GM12872 (cell line): ENCODE measurements around the gene TSPAN5.

Experiments used
- TF ChIP-seq, protein P1 (sequence below): IDR thresholded peaks from 3 replicates; pipeline ENCODE4 v1.5.1; 2011; ENCODE audit warnings: low read depth, mild to moderate bottlenecking, low read length, moderate library complexity; ENCODE audit not compliant: insufficient read depth

Gene TSPAN5

DNA sequence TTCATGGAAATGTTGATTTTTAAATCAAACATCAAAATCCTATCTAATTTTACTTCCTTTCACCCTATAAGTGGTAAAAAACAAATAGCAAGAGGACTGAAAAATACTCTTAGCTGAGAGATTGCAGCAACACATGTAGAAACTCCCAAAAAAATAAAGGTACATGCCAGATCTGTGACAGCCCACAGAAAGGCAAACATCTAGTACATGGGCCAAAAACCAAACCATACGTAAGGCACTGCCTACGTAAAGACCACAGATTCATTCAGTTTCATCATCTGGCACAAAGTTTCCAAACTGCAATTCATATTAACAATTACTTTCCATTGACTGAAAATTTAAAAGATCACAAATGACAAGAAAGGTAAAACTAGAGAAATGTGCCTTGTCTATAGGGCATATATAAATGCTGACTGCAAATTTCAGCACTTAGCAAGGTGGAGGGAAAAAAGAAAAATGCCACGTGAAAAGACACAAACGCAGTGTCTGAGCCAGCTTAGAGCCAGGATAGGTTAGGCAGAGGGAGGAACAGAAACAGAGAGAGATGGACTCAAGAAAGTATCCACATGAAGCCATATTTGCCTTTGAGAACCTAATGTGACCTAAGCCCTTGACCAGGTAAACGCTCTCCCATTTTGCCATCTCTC, 88.1 kb downstream of the TSPAN5 start:
- TF ChIP-seq, protein P1, sequence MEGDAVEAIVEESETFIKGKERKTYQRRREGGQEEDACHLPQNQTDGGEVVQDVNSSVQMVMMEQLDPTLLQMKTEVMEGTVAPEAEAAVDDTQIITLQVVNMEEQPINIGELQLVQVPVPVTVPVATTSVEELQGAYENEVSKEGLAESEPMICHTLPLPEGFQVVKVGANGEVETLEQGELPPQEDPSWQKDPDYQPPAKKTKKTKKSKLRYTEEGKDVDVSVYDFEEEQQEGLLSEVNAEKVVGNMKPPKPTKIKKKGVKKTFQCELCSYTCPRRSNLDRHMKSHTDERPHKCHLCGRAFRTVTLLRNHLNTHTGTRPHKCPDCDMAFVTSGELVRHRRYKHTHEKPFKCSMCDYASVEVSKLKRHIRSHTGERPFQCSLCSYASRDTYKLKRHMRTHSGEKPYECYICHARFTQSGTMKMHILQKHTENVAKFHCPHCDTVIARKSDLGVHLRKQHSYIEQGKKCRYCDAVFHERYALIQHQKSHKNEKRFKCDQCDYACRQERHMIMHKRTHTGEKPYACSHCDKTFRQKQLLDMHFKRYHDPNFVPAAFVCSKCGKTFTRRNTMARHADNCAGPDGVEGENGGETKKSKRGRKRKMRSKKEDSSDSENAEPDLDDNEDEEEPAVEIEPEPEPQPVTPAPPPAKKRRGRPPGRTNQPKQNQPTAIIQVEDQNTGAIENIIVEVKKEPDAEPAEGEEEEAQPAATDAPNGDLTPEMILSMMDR: no peak

DNA sequence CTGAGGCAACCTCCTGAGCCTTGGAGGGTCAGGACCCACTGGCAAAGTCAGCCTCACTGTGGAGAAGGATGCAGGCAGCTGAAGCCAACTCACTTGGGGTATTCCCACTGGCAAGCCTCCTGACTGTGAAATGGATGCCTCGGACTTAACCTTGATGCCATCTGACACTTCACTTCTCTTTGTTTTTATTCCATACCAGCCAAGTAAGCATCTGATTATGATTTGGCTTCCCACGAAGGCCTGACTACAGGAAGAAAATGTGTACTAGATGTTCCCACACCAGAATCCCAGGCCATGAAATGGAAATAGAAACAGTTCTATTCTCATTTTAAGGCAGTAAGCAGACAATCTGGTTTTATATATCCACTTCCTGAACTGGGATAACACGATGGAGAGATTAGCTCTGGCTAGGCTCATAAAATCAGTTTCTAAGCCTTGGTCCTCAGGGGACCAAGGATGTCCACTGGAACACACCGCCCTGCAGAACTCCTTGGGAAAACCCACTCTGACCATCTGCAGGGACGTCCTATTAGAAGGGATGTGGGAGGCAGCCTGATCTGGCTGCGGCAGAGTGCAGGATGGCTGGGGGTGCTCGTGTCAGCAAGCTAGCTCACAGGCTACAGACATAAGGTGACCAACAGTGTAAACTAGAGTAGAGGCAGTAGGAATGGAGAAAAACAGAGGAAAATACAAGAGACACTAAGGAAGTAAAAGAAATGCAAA, 89.3 kb downstream of the TSPAN5 start:
- TF ChIP-seq, protein P1: no peak

DNA sequence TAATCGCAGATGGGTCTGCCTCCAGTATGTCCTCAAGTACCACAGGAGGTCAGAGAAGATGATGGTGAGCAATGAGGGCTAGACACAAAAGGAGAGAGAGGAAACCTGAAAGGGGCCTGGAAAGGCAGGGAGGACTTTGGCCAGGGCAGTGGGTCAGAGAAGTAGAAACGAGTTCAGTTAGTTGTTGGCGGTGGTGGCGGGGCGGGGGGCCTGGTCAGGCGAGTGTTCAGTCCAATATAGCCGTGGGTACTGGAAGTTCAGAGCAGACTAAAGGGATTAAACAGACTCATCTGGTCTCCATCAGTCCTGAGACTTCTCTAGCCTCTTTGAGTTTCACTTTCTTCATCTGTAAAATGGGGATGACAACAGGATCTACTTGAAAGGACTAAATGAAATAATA, 90.8 kb downstream of the TSPAN5 start:
- TF ChIP-seq, protein P1: no peak

DNA sequence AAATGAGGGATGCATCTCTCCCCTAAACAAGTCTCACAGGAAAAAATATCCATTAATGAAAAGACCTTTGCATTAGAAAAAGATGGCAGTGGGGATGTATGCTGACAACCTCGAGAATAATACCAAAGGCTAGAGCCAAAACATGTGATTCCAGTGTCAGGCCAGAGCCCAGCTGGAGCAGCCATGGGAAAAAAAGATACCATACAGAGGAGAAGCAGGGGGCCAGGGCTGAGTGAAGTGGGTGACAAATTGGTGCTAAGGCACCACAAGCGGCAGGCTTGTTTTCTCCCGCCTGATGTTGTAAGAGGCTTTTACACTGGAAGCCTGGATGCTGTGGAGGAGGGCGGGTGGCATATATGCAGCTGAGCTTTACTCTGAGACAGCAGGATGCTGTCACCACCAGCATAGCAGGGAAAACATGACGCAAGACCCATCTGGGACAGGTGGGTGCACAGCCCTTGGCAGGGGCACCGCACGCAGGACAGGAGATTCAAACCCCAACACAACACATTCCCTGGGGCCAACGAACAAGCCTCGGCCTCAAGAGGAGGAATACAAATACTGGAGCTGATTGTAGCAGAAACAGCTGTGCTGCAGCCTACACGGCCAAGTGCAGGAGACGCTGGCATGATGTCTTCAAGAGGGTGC, 91.9 kb downstream of the TSPAN5 start:
- TF ChIP-seq, protein P1: no peak

DNA sequence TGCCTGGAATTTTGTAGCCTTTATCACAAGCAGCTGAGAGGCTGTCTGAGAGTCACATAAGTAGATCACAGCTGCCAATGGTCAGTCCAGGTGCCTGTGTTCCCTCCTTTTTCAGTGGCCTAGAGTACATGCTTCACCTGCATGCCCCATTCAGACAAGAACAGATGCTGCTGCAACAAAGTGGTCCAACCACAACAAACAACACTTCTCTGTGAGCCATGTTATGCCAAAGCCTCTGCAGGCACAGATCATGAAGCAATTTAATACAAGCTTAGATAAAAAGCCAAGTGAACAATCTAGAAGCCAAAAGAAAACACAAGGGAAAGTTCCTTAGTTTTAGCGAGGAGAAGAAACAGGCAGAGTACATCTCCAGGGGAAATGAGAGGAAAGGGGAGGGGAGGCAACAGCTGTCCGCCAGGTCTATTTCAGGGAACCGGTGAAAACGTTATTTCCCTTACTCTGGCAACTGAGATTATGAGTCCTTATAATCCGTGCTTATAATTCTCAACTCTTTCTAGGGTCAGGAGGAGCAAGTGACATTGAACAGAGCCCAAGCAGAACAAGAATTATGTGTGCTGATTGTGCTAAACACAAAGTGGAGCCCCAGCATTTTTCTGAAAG, 92.6 kb downstream of the TSPAN5 start:
- TF ChIP-seq, protein P1: no peak

DNA sequence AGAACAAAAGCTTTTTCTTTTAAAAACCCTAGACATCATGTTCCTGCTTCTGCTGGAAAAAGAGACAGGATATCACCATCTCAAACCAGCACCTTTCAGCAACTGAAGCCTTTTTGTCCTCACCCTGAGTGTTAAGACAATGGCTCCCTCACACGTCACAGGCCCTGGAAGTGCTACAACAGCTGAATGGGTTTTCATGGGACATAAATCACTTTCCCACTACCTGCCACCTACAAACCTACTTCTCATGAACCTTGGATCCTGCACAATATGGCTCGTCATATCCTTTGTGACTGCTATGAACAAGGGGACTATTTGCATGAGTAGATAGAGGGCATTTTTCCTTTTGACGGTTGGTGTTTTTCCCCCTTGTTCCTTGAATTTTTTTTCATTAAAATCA, 93.6 kb downstream of the TSPAN5 start:
- TF ChIP-seq, protein P1: no peak

DNA sequence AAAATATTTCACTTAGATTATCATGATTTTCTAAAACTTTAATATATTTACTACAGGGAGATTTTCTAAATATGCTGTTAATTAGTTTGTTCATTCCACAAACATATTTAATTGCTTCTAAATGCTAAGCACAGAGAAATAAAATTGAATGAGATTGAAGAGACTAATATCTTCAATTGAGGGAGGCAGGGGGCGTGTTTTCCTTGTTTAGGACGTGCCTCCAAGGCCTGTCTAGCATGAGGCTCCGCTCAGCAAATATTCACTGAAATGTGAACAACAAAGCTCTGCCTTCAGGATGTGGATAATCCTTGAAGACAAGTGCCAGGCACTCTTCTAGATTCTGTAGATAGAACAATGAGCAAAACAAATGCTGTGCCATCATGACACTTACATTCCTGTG, 98.1 kb downstream of the TSPAN5 start:
- TF ChIP-seq, protein P1: no peak
